K562 (cell line): Measurements from ENCODE around the gene SPOCK3.

ENCODE experiments used
- ATF2 ChIP-seq: sonication (generic); formaldehyde crosslinking; IDR thresholded peaks from 2 replicates; pipeline ENCODE4 v1.8.1; 2022; ENCODE audit warnings: missing genetic modification reagents
- CTCF ChIP-seq, 3 experiments: IDR thresholded peaks in 2 of 3; conservative IDR thresholded peaks in 1 of 3; 2 replicates each; pipeline ENCODE4 v1.5.1; 2011 to 2012; ENCODE audit warnings: low read length in 3 of 3, mild to moderate bottlenecking in 3 of 3, control low read depth in 2 of 3, improper control_type of control experiment in 1 of 3, inconsistent platforms in 1 of 3, low read depth in 1 of 3, mixed read lengths in 1 of 3, moderate library complexity in 1 of 3; ENCODE audit not compliant: insufficient read depth in 2 of 3
- HDAC2 ChIP-seq: fragments of 450-650 bp; IDR thresholded peaks from 2 replicates; pipeline ENCODE4 v1.6.1; 2016; ENCODE audit warnings: mild to moderate bottlenecking
- HDAC6 ChIP-seq: IDR thresholded peaks from 2 replicates; pipeline ENCODE4 v1.6.1; 2012; ENCODE audit warnings: low read depth, mild to moderate bottlenecking, control low read depth, inconsistent platforms, low read length, moderate library complexity
- HIVEP1 ChIP-seq: fragments of 250-450 bp; sonication (Bioruptor Pico); IDR thresholded peaks from 2 replicates; pipeline ENCODE4 v1.4.0; 2020; ENCODE audit warnings: mild to moderate bottlenecking
- MAFK ChIP-seq: IDR thresholded peaks from 2 replicates; pipeline ENCODE4 v1.6.1; 2011; ENCODE audit warnings: low read length, improper control_type of control experiment
- RAD21 ChIP-seq, 2 experiments: fragments of 250-450 bp in 1 of 2; fragments of 450-650 bp in 1 of 2; sonication (Bioruptor Pico) in 1 of 2; formaldehyde crosslinking in 1 of 2; IDR thresholded peaks in 1 of 2; conservative IDR thresholded peaks in 1 of 2; 2 replicates each; pipeline versions ENCODE4 v1.4.0 to v1.8.0; 2020 to 2022; ENCODE audit warnings: mild to moderate bottlenecking in 2 of 2, moderate library complexity in 1 of 2
- RHOXF2B ChIP-seq: fragments of 250-450 bp; sonication (Bioruptor Pico); conservative IDR thresholded peaks from 2 replicates; pipeline ENCODE4 v1.5.1; 2021
- TF ChIP-seq, protein P1 (sequence below): fragments of 450-650 bp; IDR thresholded peaks from 2 replicates; pipeline ENCODE4 v1.6.1; 2016; ENCODE audit warnings: low read depth

DNA sequence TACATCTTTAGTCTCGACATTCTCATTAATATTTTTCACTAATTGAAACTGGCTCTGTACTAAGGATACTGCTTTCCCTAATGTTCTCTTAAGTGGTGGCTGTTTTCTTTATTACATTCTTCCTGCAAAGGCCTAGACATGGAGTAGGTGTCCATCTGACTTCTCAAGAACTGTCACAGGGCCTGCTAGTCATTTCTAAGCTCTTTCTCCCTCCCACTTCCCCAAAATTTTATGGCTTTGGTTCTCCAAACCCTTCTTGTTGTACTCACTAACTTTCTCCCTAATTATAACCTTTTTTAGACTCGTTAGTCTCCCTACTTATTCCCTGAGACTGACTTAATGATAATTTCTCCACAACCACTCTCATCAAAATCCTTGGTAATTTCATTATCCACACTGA, 133.3 kb downstream of the SPOCK3 start:
- TF ChIP-seq RHOXF2B (CRISPR knock-in tag), result no peak
- TF ChIP-seq, protein P1, sequence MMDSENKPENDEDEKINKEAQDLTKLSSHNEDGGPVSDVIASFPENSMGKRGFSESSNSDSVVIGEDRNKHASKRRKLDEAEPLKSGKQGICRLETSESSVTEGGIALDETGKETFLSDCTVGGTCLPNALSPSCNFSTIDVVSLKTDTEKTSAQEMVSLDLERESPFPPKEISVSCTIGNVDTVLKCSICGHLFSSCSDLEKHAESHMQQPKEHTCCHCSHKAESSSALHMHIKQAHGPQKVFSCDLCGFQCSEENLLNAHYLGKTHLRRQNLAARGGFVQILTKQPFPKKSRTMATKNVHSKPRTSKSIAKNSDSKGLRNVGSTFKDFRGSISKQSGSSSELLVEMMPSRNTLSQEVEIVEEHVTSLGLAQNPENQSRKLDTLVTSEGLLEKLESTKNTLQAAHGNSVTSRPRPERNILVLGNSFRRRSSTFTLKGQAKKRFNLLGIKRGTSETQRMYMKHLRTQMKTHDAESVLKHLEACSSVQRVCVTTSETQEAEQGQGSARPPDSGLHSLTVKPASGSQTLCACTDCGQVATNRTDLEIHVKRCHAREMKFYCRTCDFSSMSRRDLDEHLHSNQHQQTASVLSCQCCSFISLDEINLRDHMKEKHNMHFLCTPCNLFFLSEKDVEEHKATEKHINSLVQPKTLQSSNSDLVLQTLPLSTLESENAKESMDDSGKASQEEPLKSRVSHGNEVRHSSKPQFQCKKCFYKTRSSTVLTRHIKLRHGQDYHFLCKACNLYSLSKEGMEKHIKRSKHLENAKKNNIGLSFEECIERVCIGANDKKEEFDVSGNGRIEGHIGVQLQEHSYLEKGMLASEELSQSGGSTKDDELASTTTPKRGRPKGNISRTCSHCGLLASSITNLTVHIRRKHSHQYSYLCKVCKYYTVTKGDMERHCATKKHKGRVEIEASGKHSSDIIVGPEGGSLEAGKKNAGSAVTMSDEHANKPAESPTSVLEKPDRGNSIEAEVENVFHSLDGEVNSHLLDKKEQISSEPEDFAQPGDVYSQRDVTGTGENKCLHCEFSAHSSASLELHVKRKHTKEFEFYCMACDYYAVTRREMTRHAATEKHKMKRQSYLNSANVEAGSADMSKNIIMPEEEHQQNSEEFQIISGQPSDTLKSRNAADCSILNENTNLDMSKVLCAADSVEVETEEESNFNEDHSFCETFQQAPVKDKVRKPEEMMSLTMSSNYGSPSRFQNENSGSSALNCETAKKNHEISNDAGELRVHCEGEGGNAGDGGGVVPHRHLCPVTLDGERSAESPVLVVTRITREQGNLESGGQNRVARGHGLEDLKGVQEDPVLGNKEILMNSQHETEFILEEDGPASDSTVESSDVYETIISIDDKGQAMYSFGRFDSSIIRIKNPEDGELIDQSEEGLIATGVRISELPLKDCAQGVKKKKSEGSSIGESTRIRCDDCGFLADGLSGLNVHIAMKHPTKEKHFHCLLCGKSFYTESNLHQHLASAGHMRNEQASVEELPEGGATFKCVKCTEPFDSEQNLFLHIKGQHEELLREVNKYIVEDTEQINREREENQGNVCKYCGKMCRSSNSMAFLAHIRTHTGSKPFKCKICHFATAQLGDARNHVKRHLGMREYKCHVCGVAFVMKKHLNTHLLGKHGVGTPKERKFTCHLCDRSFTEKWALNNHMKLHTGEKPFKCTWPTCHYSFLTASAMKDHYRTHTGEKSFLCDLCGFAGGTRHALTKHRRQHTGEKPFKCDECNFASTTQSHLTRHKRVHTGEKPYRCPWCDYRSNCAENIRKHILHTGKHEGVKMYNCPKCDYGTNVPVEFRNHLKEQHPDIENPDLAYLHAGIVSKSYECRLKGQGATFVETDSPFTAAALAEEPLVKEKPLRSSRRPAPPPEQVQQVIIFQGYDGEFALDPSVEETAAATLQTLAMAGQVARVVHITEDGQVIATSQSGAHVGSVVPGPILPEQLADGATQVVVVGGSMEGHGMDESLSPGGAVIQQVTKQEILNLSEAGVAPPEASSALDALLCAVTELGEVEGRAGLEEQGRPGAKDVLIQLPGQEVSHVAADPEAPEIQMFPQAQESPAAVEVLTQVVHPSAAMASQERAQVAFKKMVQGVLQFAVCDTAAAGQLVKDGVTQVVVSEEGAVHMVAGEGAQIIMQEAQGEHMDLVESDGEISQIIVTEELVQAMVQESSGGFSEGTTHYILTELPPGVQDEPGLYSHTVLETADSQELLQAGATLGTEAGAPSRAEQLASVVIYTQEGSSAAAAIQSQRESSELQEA, result no peak
- no peak for TF ChIP-seq ATF2 (CRISPR knock-in tag)
- no peak for TF ChIP-seq HDAC2
- no peak for TF ChIP-seq HDAC6
- no peak for TF ChIP-seq HIVEP1 (CRISPR knock-in tag)
- no peak for TF ChIP-seq RAD21 (CRISPR knock-in tag; conservative IDR thresholded peaks at IDR 0.05 in 1 of 2, IDR thresholded peaks at IDR 0.05 in 1 of 2)
- TF ChIP-seq CTCF (IDR thresholded peaks at IDR 0.05 in 2 of 3, conservative IDR thresholded peaks at IDR 0.05 in 1 of 3; ENCODE audit: insufficient read depth in 2 of 3, low read depth in 1 of 3, low read length in 3 of 3), result no peak
- no peak for TF ChIP-seq MAFK
